Fibroblast of the conjunctiva (primary cell): Measurements from ENCODE around the gene XIRP2.

Experiments used
- DNase-seq: peaks from one replicate; pipeline ENCODE4 v3.0.0-alpha.2; 2010; ENCODE audit warnings: low read depth

The XIRP2 gene

GRCh38 chr2:166888180-166888579 is at the start of gene XIRP2:
Gene XIRP2 (plus strand): TSS chr2:166888480. CDS start chr2:166903483, 15,003 bp downstream.
- no peak for DNase-seq

- DNase-seq: no peak
Observed at GRCh38 chr2:166841152-166841551, 47.1 kb upstream of the XIRP2 start.

GRCh38 chr2:166841679-166842078 is 46.6 kb upstream of the XIRP2 start:
- no peak for DNase-seq

- no peak for DNase-seq
Observed at GRCh38 chr2:166844111-166844510, 44.2 kb upstream of the XIRP2 start.

- DNase-seq: no peak
Observed at GRCh38 chr2:166862468-166863132, 25.7 kb upstream of the XIRP2 start.

GRCh38 chr2:166867874-166868514 is 20.3 kb upstream of the XIRP2 start:
- no peak for DNase-seq

- DNase-seq: no peak
Observed at GRCh38 chr2:166870346-166870745, 17.9 kb upstream of the XIRP2 start.

GRCh38 chr2:166881177-166881576 is 7.1 kb upstream of the XIRP2 start:
- DNase-seq: no peak

GRCh38 chr2:166882851-166883250 is 5.4 kb upstream of the XIRP2 start:
- no peak for DNase-seq

- DNase-seq: no peak
Observed at GRCh38 chr2:166891727-166892126, 3.4 kb downstream of the XIRP2 start.

GRCh38 chr2:166892397-166892796 is 4.1 kb downstream of the XIRP2 start:
- no peak for DNase-seq

GRCh38 chr2:166895243-166895642 is 7.0 kb downstream of the XIRP2 start:
- DNase-seq: no peak

GRCh38 chr2:166897666-166898065 is 9.4 kb downstream of the XIRP2 start:
- no peak for DNase-seq

- DNase-seq: no peak
Observed at GRCh38 chr2:166899676-166900075, 11.4 kb downstream of the XIRP2 start.

- DNase-seq: peak; percentile 4
Observed at GRCh38 chr2:166900700-166901099, 12.4 kb downstream of the XIRP2 start.

- no peak for DNase-seq
Observed at GRCh38 chr2:166901336-166901735, 13.1 kb downstream of the XIRP2 start.

GRCh38 chr2:166916987-166917386 is 28.7 kb downstream of the XIRP2 start:
- DNase-seq: no peak

- DNase-seq: no peak
Observed at GRCh38 chr2:166917415-166917814, 29.1 kb downstream of the XIRP2 start.

GRCh38 chr2:166921261-166921896 is 33.1 kb downstream of the XIRP2 start:
- no peak for DNase-seq

GRCh38 chr2:166924967-166925366 is 36.7 kb downstream of the XIRP2 start:
- no peak for DNase-seq

- no peak for DNase-seq
Observed at GRCh38 chr2:166926657-166927056, 38.4 kb downstream of the XIRP2 start.

- DNase-seq: no peak
Observed at GRCh38 chr2:166932032-166932431, 43.8 kb downstream of the XIRP2 start.

- DNase-seq: no peak
Observed at GRCh38 chr2:166934817-166935216, 46.5 kb downstream of the XIRP2 start.
